Mesodermal cell (in vitro differentiated cells): ENCODE measurements around the gene MAP1LC3B2.
"Not testable (repeated sequence)": the region's sequence is repeated elsewhere in the genome, so short reads cannot be mapped to it uniquely, and the experiment has no call there.

ENCODE experiments used
- H3K27ac ChIP-seq: 2 replicates; pipeline ENCODE4 v1.7.0; 2013; ENCODE audit warnings: mild to moderate bottlenecking, low read depth, low read length, moderate library complexity; ENCODE audit not compliant: severe bottlenecking
- H3K36me3 ChIP-seq: 2 replicates; pipeline ENCODE4 v1.7.1; 2013; ENCODE audit warnings: mild to moderate bottlenecking, low read length, moderate library complexity; ENCODE audit not compliant: control insufficient read depth, insufficient read depth
- H3K4me1 ChIP-seq: one replicate; pipeline ENCODE4 v1.7.1; 2013; ENCODE audit warnings: mild to moderate bottlenecking, low read length; ENCODE audit not compliant: insufficient read depth, control insufficient read depth, poor library complexity, severe bottlenecking
- H3K4me3 ChIP-seq: 2 replicates; pipeline ENCODE4 v1.7.0; 2013; ENCODE audit warnings: low read length, control low read depth, mild to moderate bottlenecking; ENCODE audit not compliant: insufficient read depth, poor library complexity, severe bottlenecking; ENCODE audit errors: extremely low read depth
- H3K9me3 ChIP-seq: 2 replicates; pipeline ENCODE4 v1.7.1; 2013; ENCODE audit warnings: mild to moderate bottlenecking, low read length, moderate library complexity; ENCODE audit not compliant: control insufficient read depth
- WGBS, 2 experiments: methylation state at CpG; one replicate each; pipeline ENCODE4 v1.1.5; 2013; ENCODE audit warnings: missing lambda C conversion rate in 2 of 2; ENCODE audit not compliant: insufficient coverage in 2 of 2; 5-methylcytosine and 5-hydroxymethylcytosine counted together

Gene MAP1LC3B2

GRCh38 chr12:116561181-116561821, 2.1 kb downstream of the MAP1LC3B2 start:
- 82 to 93% methylated on average over 3 to 4 of the region's 6 CpGs for WGBS, 2 experiments
- H3K4me1 ChIP-seq: peaks cover 4% of the 10 kb centered on the region
- H3K4me3 ChIP-seq: no peak overlapping the region
- no peaks in the 10 kb centered on the region for H3K36me3 ChIP-seq
- H3K27ac ChIP-seq: no peak overlapping the region
- H3K9me3 ChIP-seq: peaks cover 4% of the 10 kb centered on the region

GRCh38 chr12:116562090-116562489, 2.9 kb downstream of the MAP1LC3B2 start:
- H3K27ac ChIP-seq: no peak overlapping the region
- H3K9me3 ChIP-seq: peaks cover 4% of the 10 kb centered on the region
- H3K36me3 ChIP-seq: no peaks in the 10 kb centered on the region
- H3K4me3 ChIP-seq: no peak overlapping the region
- peaks cover 4% of the 10 kb centered on the region for H3K4me1 ChIP-seq
- WGBS, 2 experiments: 75 to 84% methylated on average over 4 to 7 of the region's 7 CpGs

- Histone ChIP-seq H3K27ac (no peak overlapping the region), H3K9me3 (peaks cover 4% of the 10 kb centered on the region), H3K4me3 (no peak overlapping the region), H3K4me1 (no peaks in the 10 kb centered on the region), H3K36me3 (no peaks in the 10 kb centered on the region)
- no CpG with 5 or more reads among the region's 1 CpG for WGBS, 2 experiments
Measured at GRCh38 chr12:116563262-116563661, 4.1 kb downstream of the MAP1LC3B2 start.

- Histone ChIP-seq H3K4me1 (no peaks in the 10 kb centered on the region), H3K27ac (no peak overlapping the region), H3K36me3 (no peaks in the 10 kb centered on the region), H3K4me3 (no peak overlapping the region), H3K9me3 (peaks cover 4% of the 10 kb centered on the region)
Measured at GRCh38 chr12:116564080-116564479, 4.9 kb downstream of the MAP1LC3B2 start.

GRCh38 chr12:116565221-116565620, 6.0 kb downstream of the MAP1LC3B2 start:
- H3K4me1 ChIP-seq, H3K4me3 ChIP-seq, H3K36me3 ChIP-seq, H3K27ac ChIP-seq, H3K9me3 ChIP-seq: not testable (repeated sequence)
- WGBS, 2 experiments: 91 to 96% methylated on average over 2 of the region's 7 CpGs

GRCh38 chr12:116565963-116566362, 6.8 kb downstream of the MAP1LC3B2 start:
- Histone ChIP-seq H3K4me1 (no peaks in the 10 kb centered on the region), H3K9me3 (peaks cover 4% of the 10 kb centered on the region), H3K4me3 (no peak overlapping the region), H3K36me3 (no peaks in the 10 kb centered on the region), H3K27ac (no peak overlapping the region)
- WGBS, 2 experiments: 84 to 91% methylated on average over 2 of the region's 2 CpGs

- Histone ChIP-seq H3K4me1 (no peaks in the 10 kb centered on the region), H3K9me3 (peaks cover 4% of the 10 kb centered on the region), H3K36me3 (no peaks in the 10 kb centered on the region), H3K27ac (no peak overlapping the region), H3K4me3 (no peak overlapping the region)
- WGBS, 2 experiments: 82 to 97% methylated on average over 2 of the region's 2 CpGs
Measured at GRCh38 chr12:116568203-116568602, 9.0 kb downstream of the MAP1LC3B2 start.

- Histone ChIP-seq H3K4me3 (no peak overlapping the region), H3K9me3 (no peaks in the 10 kb centered on the region), H3K27ac (no peak overlapping the region), H3K4me1 (no peaks in the 10 kb centered on the region), H3K36me3 (no peaks in the 10 kb centered on the region)
- 100% methylated on average over 1 of the region's 2 CpGs for WGBS, 2 experiments
Measured at GRCh38 chr12:116571089-116571488, 11.9 kb downstream of the MAP1LC3B2 start.

GRCh38 chr12:116573776-116574175, 14.6 kb downstream of the MAP1LC3B2 start:
- H3K36me3 ChIP-seq: no peaks in the 10 kb centered on the region
- no peaks in the 10 kb centered on the region for H3K4me1 ChIP-seq
- WGBS, 2 experiments: 96% methylated on average over 3 of the region's 4 CpGs; no CpG with 5 or more reads in 1 of the 2 experiments
- no peak overlapping the region for H3K4me3 ChIP-seq
- H3K9me3 ChIP-seq: no peaks in the 10 kb centered on the region
- H3K27ac ChIP-seq: no peak overlapping the region

- not testable (repeated sequence) for H3K4me3 ChIP-seq, H3K4me1 ChIP-seq, H3K27ac ChIP-seq, H3K36me3 ChIP-seq, H3K9me3 ChIP-seq
- WGBS, 2 experiments: 91 to 92% methylated on average over 21 to 24 of the region's 24 CpGs
Measured at GRCh38 chr12:116575754-116576153, 16.6 kb downstream of the MAP1LC3B2 start.

- WGBS, 2 experiments: 100% methylated on average over 1 of the region's 4 CpGs; no CpG with 5 or more reads in 1 of the 2 experiments
- no peak overlapping the region for H3K27ac ChIP-seq
- no peaks in the 10 kb centered on the region for H3K36me3 ChIP-seq
Measured at GRCh38 chr12:116577154-116577561, 18.0 kb downstream of the MAP1LC3B2 start.

More at GRCh38 chr12:116577154-116577561, 18.0 kb downstream of the MAP1LC3B2 start:
- no peak overlapping the region for H3K4me3 ChIP-seq
- no peaks in the 10 kb centered on the region for H3K4me1 ChIP-seq
- no peaks in the 10 kb centered on the region for H3K9me3 ChIP-seq
